Ectodermal cell (in vitro differentiated cells): ENCODE measurements around the gene NEO1.
A peak's percentile ranks its signal among the peaks of the same experiment; 100 is the strongest.

Experiments
- H3K27ac ChIP-seq: 2 replicates; pipeline ENCODE4 v1.7.0; 2013; ENCODE audit warnings: mild to moderate bottlenecking, low read depth, low read length; ENCODE audit not compliant: insufficient read depth, poor library complexity, severe bottlenecking
- H3K27me3 ChIP-seq: 2 replicates; pipeline ENCODE4 v1.7.0; 2013; ENCODE audit warnings: mild to moderate bottlenecking, low read length; ENCODE audit not compliant: insufficient read depth, control insufficient read depth, poor library complexity, severe bottlenecking
- H3K36me3 ChIP-seq: one replicate; pipeline ENCODE4 v1.7.0; 2013; ENCODE audit warnings: low read length; ENCODE audit not compliant: control insufficient read depth, insufficient read depth
- H3K4me1 ChIP-seq: one replicate; pipeline ENCODE4 v1.7.0; 2013; ENCODE audit warnings: low read length; ENCODE audit not compliant: control insufficient read depth, insufficient read depth
- H3K4me3 ChIP-seq: 2 replicates; pipeline ENCODE4 v1.7.0; 2013; ENCODE audit warnings: low read depth, low read length, control low read depth; ENCODE audit not compliant: insufficient read depth
- H3K9me3 ChIP-seq: 2 replicates; pipeline ENCODE4 v1.7.0; 2013; ENCODE audit warnings: mild to moderate bottlenecking, low read length, moderate library complexity; ENCODE audit not compliant: control insufficient read depth
- WGBS, 2 experiments: methylation state at CpG; one replicate each; pipeline ENCODE4 v1.1.7; 2013; ENCODE audit warnings: missing lambda C conversion rate in 2 of 2; 5-methylcytosine and 5-hydroxymethylcytosine counted together

The NEO1 gene

GRCh38 chr15:73015493-73015892 lies 36.8 kb upstream of the NEO1 start:
- no peak overlapping the region for H3K4me3 ChIP-seq
- H3K36me3 ChIP-seq: no peaks in the 10 kb centered on the region
- WGBS, 2 experiments: 89 to 91% methylated on average over 6 of the region's 6 CpGs
- H3K4me1 ChIP-seq: peaks cover 15% of the 10 kb centered on the region
- no peaks in the 10 kb centered on the region for H3K27me3 ChIP-seq
- no peaks in the 10 kb centered on the region for H3K9me3 ChIP-seq
- no peak overlapping the region for H3K27ac ChIP-seq

DNA sequence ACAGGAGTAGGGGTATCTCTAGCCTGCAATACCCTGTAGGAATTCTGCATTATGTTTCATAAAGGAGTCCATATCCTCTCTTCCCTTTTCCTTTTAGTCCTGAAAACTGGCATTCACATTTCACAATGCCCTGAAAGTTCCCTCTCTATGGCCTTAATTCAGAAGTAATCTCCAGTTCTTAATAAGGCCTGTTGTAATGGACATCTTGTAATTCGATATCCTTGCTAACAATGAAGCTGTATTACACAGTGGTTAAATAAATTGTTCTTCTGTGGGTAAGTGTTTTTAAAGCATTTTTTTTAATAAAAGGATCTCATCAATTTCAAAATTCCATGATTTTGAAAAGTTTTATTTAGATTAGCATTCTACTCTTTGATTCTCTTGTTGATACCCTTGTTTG lies 34.3 kb upstream of the NEO1 start:
- no peaks in the 10 kb centered on the region for H3K9me3 ChIP-seq
- H3K4me1 ChIP-seq: peaks cover 40% of the 10 kb centered on the region
- no peak overlapping the region for H3K27ac ChIP-seq
- no peaks in the 10 kb centered on the region for H3K36me3 ChIP-seq
- no peak overlapping the region for H3K4me3 ChIP-seq
- 100% methylated on average over 1 of the region's 1 CpG for WGBS, 2 experiments
- H3K27me3 ChIP-seq: no peaks in the 10 kb centered on the region

- H3K27me3 ChIP-seq: no peaks in the 10 kb centered on the region
- no peaks in the 10 kb centered on the region for H3K36me3 ChIP-seq
- H3K9me3 ChIP-seq: no peaks in the 10 kb centered on the region
- H3K4me3 ChIP-seq: no peak overlapping the region
- H3K27ac ChIP-seq: no peak overlapping the region
- 90 to 97% methylated on average over 3 of the region's 3 CpGs for WGBS, 2 experiments
- H3K4me1 ChIP-seq: peaks cover 43% of the 10 kb centered on the region
Measured at GRCh38 chr15:73019154-73019553, 33.1 kb upstream of the NEO1 start.

GRCh38 chr15:73019601-73020146 lies 32.6 kb upstream of the NEO1 start:
- WGBS, 2 experiments: 93 to 95% methylated on average over 2 of the region's 2 CpGs
- Histone ChIP-seq H3K36me3 (no peaks in the 10 kb centered on the region), H3K27ac (no peak overlapping the region), H3K27me3 (no peaks in the 10 kb centered on the region), H3K4me3 (no peak overlapping the region), H3K9me3 (no peaks in the 10 kb centered on the region), H3K4me1 (peaks cover 43% of the 10 kb centered on the region)

DNA sequence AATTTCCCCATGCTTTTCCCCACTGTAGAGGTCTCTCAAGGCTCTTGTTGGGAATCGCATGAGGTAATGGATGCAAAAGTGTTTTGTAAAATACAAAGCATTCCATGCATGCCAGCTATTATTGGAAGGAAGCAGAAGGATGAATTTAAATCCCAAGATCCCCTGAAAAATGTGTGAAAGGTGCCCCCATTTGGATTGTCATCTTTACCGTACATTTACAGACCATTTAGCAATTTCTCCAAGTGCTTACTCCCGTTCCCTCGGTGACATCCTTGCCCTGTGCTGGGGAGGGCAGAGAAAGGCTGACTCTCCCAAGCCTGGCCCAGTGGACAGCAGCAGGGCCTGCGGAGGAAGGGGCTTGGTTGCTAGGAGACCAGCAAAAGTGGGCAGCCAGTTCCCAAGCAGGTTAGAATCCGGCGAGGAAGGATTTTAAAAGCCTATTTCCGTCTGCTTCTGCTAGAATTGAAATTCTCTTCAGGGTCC lies 31.1 kb upstream of the NEO1 start:
- peak overlapping the region; percentile 84 for H3K27ac ChIP-seq
- WGBS, 2 experiments: 9 to 22% methylated on average over 8 of the region's 8 CpGs
- no peak overlapping the region for H3K4me3 ChIP-seq
- H3K9me3 ChIP-seq: no peaks in the 10 kb centered on the region
- H3K4me1 ChIP-seq: peaks cover 43% of the 10 kb centered on the region
- no peaks in the 10 kb centered on the region for H3K36me3 ChIP-seq
- H3K27me3 ChIP-seq: no peaks in the 10 kb centered on the region

DNA sequence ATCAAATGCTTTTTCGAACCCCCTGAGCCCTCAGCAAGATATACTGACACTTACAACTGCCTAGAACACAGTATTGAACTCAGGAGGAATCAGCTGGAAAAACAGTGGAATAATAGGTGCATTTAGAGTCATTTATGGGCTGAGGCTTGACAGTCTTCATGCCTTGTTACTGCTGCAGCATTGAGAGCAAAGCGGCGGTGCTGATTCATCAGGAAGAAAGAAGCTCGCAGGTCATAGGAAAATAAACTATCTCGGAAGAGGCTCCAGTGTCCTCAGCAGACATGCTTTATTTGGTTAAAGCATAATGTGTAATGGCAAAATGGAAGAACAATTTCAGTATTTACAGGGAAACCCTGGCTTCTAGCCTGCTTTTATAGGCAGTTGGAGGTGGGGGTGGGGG lies 30.1 kb upstream of the NEO1 start:
- Histone ChIP-seq H3K4me3 (no peak overlapping the region), H3K36me3 (no peaks in the 10 kb centered on the region), H3K27me3 (no peaks in the 10 kb centered on the region), H3K4me1 (peaks cover 43% of the 10 kb centered on the region), H3K27ac (peak overlapping the region; percentile 84), H3K9me3 (no peaks in the 10 kb centered on the region)
- 87% methylated on average over 5 of the region's 5 CpGs for WGBS, 2 experiments

DNA sequence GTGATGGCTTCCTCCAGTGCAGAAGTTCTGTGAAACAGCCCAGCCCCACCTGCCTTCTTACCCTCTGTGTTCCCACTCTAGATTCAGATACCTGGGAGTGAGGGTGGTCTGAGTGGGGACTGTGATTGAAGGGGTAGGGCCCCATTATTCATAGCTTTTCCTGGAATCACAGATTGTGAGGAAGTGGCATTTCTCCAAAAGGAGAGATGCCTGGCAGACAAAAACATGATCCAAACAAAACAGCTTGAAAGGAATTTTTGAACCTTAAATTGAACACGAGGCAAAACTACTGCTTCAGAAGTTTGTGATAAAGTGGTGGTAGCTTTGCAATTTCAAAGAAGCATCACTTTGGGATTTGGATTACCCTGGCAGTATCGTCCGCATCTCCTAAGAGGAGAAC lies 29.2 kb upstream of the NEO1 start:
- H3K36me3 ChIP-seq: no peaks in the 10 kb centered on the region
- H3K27me3 ChIP-seq: no peaks in the 10 kb centered on the region
- peaks cover 36% of the 10 kb centered on the region for H3K4me1 ChIP-seq
- H3K4me3 ChIP-seq: no peak overlapping the region
- 93 to 96% methylated on average over 3 of the region's 3 CpGs for WGBS, 2 experiments
- H3K9me3 ChIP-seq: no peaks in the 10 kb centered on the region
- H3K27ac ChIP-seq: no peak overlapping the region

- no peaks in the 10 kb centered on the region for H3K27me3 ChIP-seq
- H3K36me3 ChIP-seq: no peaks in the 10 kb centered on the region
- H3K27ac ChIP-seq: no peak overlapping the region
- no peaks in the 10 kb centered on the region for H3K9me3 ChIP-seq
- H3K4me1 ChIP-seq: peaks cover 35% of the 10 kb centered on the region
- WGBS, 2 experiments: 91 to 94% methylated on average over 4 of the region's 4 CpGs
- H3K4me3 ChIP-seq: no peak overlapping the region
Measured at GRCh38 chr15:73024168-73024567, 28.1 kb upstream of the NEO1 start.

DNA sequence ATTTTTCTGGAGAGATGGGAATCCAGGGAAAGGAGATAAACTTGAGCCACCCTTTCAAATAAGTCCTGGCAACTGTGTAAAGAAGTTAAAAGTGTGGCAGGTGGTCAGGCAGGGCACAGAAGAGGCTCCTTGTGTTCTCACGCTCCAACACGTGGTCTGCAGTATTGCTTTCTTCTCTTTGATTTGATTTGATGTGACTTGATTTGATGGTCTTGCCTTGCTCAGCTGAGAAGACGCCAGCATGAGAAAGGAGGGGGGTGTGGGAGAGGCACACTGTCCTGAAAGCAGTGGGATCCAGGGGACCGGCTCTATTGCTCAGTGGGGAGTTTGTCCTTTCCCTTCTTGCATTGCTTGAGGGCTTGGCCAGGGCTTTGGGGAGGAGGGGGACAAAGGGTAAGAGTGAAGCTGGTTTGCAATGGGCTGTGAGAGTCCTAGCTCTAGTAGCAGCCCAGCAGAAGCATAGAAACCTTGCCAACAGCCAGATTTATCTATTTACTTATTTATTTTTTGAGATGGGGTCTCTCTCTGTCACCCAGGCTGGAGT lies 25.7 kb upstream of the NEO1 start:
- no peak overlapping the region for H3K27ac ChIP-seq
- H3K9me3 ChIP-seq: no peaks in the 10 kb centered on the region
- H3K27me3 ChIP-seq: no peaks in the 10 kb centered on the region
- WGBS, 2 experiments: 48 to 50% methylated on average over 3 of the region's 4 CpGs
- no peak overlapping the region for H3K4me3 ChIP-seq
- no peaks in the 10 kb centered on the region for H3K36me3 ChIP-seq
- peaks cover 17% of the 10 kb centered on the region for H3K4me1 ChIP-seq

GRCh38 chr15:73028031-73028430 lies 24.2 kb upstream of the NEO1 start:
- Histone ChIP-seq H3K36me3 (no peaks in the 10 kb centered on the region), H3K4me1 (peaks cover 3% of the 10 kb centered on the region), H3K27me3 (no peaks in the 10 kb centered on the region), H3K27ac (no peak overlapping the region), H3K9me3 (no peaks in the 10 kb centered on the region), H3K4me3 (no peak overlapping the region)
- 92 to 93% methylated on average over 6 of the region's 6 CpGs for WGBS, 2 experiments
